Ovary (tissue), 3 donors: ENCODE results near the gene CACUL1.
"Not testable (repeated sequence)": the region's sequence is repeated elsewhere in the genome, so short reads cannot be mapped to it uniquely, and the experiment has no call there.

ENCODE experiments used
- CTCF ChIP-seq, 3 donors: fragments of 450-650 bp in 2 of 3; fragments of 200-600 bp in 1 of 3; IDR thresholded peaks; one replicate each; pipeline versions ENCODE4 v1.5.1 to v1.8.0; 2016 to 2022; ENCODE audit warnings: antibody characterized with exemption in 3 of 3, mild to moderate bottlenecking in 1 of 3
- POLR2A ChIP-seq: fragments of 450-650 bp; IDR thresholded peaks from one replicate; pipeline ENCODE4 v1.6.1; 2017; ENCODE audit warnings: antibody characterized with exemption, mild to moderate bottlenecking, moderate library complexity
- donor health status: DM: no; HTN: no; CAD: no.

- TF ChIP-seq CTCF (IDR thresholded peaks at IDR 0.05); POLR2A: not testable (repeated sequence)
These were observed 83.5 kb downstream of the CACUL1 start for GRCh38 chr10:118671221-118671620.
